H9 (cell line): ENCODE measurements around the gene ERFL. TPM values are rescaled to one million over a fixed set of nuclear protein-coding genes. Genes with fewer than 3 reads are reported as not detected.

Experiments used
- DNase-seq: peaks from one replicate; pipeline ENCODE4 v3.0.0-alpha.2; 2017
- H2AFZ ChIP-seq: one replicate; pipeline ENCODE4 v1.6.1; 2013; ENCODE audit warnings: mild to moderate bottlenecking, low read length, control low read depth, moderate library complexity
- H2AK5ac ChIP-seq: 2 replicates; pipeline ENCODE4 v1.6.1; 2013; ENCODE audit warnings: low read length, control low read depth, mixed read lengths; ENCODE audit not compliant: insufficient read length
- H2BK120ac ChIP-seq: one replicate; pipeline ENCODE4 v1.6.1; 2013; ENCODE audit warnings: low read depth, mild to moderate bottlenecking, low read length, control low read depth, inconsistent platforms; ENCODE audit not compliant: poor library complexity, severe bottlenecking
- H2BK12ac ChIP-seq: 2 replicates; pipeline ENCODE4 v1.6.1; 2013; ENCODE audit warnings: low read length, control low read depth, mixed read lengths, low read depth; ENCODE audit not compliant: insufficient read length
- H2BK15ac ChIP-seq: 2 replicates; pipeline ENCODE4 v1.6.1; 2013; ENCODE audit warnings: low read depth, low read length, control low read depth
- H2BK20ac ChIP-seq: one replicate; pipeline ENCODE4 v1.6.1; 2013; ENCODE audit warnings: low read depth, mild to moderate bottlenecking, low read length, control low read depth, inconsistent platforms; ENCODE audit not compliant: poor library complexity, severe bottlenecking
- H2BK5ac ChIP-seq: 2 replicates; pipeline ENCODE4 v1.6.1; 2013; ENCODE audit warnings: low read length, control low read depth, mixed read lengths; ENCODE audit not compliant: insufficient read length
- H3K14ac ChIP-seq: 2 replicates; pipeline ENCODE4 v1.6.1; 2013; ENCODE audit warnings: low read length, control low read depth; ENCODE audit not compliant: insufficient read depth
- H3K18ac ChIP-seq: 2 replicates; pipeline ENCODE4 v1.6.1; 2013; ENCODE audit warnings: low read depth, mild to moderate bottlenecking, mixed read lengths, low read length, control low read depth; ENCODE audit not compliant: insufficient read length
- H3K23ac ChIP-seq: 2 replicates; pipeline ENCODE4 v1.6.1; 2013; ENCODE audit warnings: low read length, control low read depth, mixed read lengths, low read depth; ENCODE audit not compliant: insufficient read length
- H3K23me2 ChIP-seq: 2 replicates; pipeline ENCODE4 v1.6.1; 2013; ENCODE audit warnings: low read depth, mild to moderate bottlenecking, mixed read lengths, low read length, control low read depth; ENCODE audit not compliant: insufficient read length, poor library complexity, severe bottlenecking
- H3K27ac ChIP-seq: 2 replicates; pipeline ENCODE4 v1.5.1; 2013; ENCODE audit warnings: low read length, control low read depth, mixed read lengths, low read depth; ENCODE audit not compliant: insufficient read length
- H3K27me3 ChIP-seq: 2 replicates; pipeline ENCODE4 v1.6.1; 2013; ENCODE audit warnings: low read length, control low read depth, inconsistent platforms; ENCODE audit not compliant: insufficient read depth
- H3K4ac ChIP-seq: 2 replicates; pipeline ENCODE4 v1.6.1; 2013; ENCODE audit warnings: low read depth, mild to moderate bottlenecking, control low read depth, inconsistent platforms, low read length, moderate library complexity
- H3K4me1 ChIP-seq: 2 replicates; pipeline ENCODE4 v1.6.1; 2013; ENCODE audit warnings: low read length, control low read depth, inconsistent platforms; ENCODE audit not compliant: insufficient read depth
- H3K4me2 ChIP-seq: 2 replicates; pipeline ENCODE4 v1.6.1; 2013; ENCODE audit warnings: low read length, control low read depth, mixed read lengths; ENCODE audit not compliant: insufficient read length, insufficient read depth
- H3K56ac ChIP-seq: 2 replicates; pipeline ENCODE4 v1.6.1; 2013; ENCODE audit warnings: low read depth, mild to moderate bottlenecking, mixed read lengths, low read length, control low read depth; ENCODE audit not compliant: insufficient read length
- H3K79me1 ChIP-seq: 2 replicates; pipeline ENCODE4 v1.6.1; 2013; ENCODE audit warnings: low read depth, mild to moderate bottlenecking, moderate library complexity, low read length, control low read depth, inconsistent platforms; ENCODE audit not compliant: insufficient read depth, poor library complexity, severe bottlenecking
- H3K79me2 ChIP-seq: 2 replicates; pipeline ENCODE4 v1.6.1; 2013; ENCODE audit warnings: low read length, control low read depth, inconsistent platforms; ENCODE audit not compliant: insufficient read depth
- H3K9ac ChIP-seq: 2 replicates; pipeline ENCODE4 v1.6.1; 2013; ENCODE audit warnings: low read length, control low read depth, mixed read lengths; ENCODE audit not compliant: insufficient read length; ENCODE audit errors: extremely low read depth
- H3K9me3 ChIP-seq: one replicate; pipeline ENCODE4 v1.6.1; 2013; ENCODE audit warnings: low read depth, low read length, inconsistent platforms; ENCODE audit not compliant: control insufficient read depth
- H3T11ph ChIP-seq: one replicate; pipeline ENCODE4 v1.6.1; 2013; ENCODE audit warnings: mild to moderate bottlenecking, low read length, control low read depth, inconsistent platforms
- H4K20me1 ChIP-seq: one replicate; pipeline ENCODE4 v1.6.1; 2013; ENCODE audit not compliant: control insufficient read depth, insufficient read length, insufficient read depth
- H4K5ac ChIP-seq: 2 replicates; pipeline ENCODE4 v1.6.1; 2013; ENCODE audit warnings: low read depth, mild to moderate bottlenecking, mixed read lengths, low read length, control low read depth; ENCODE audit not compliant: insufficient read length
- H4K8ac ChIP-seq: replicated peaks from 2 replicates; pipeline ENCODE4 v1.6.1; 2013; ENCODE audit warnings: low read length, control low read depth, mixed read lengths, low read depth; ENCODE audit not compliant: insufficient read length
- H4K91ac ChIP-seq: 2 replicates; pipeline ENCODE4 v1.6.1; 2013; ENCODE audit warnings: low read depth, mild to moderate bottlenecking, moderate library complexity, mixed read lengths, low read length, control low read depth; ENCODE audit not compliant: insufficient read length
- H3K27ac Mint-ChIP-seq, 3 experiments: 2 replicates in 2 of 3; 3 replicates in 1 of 3; pipeline ENCODE4 v1.8.0; 2020 to 2021; ENCODE audit warnings: mixed read lengths in 3 of 3, mild to moderate bottlenecking in 1 of 3, moderate library complexity in 1 of 3
- H3K27me3 Mint-ChIP-seq: 2 replicates; pipeline ENCODE4 v1.8.0; 2021; ENCODE audit warnings: low read depth, mild to moderate bottlenecking, moderate library complexity, mixed read lengths
- H3K36me3 Mint-ChIP-seq, 3 experiments: 2 replicates in 2 of 3; 3 replicates in 1 of 3; pipeline ENCODE4 v1.8.0; 2020 to 2021; ENCODE audit warnings: low read depth in 3 of 3, mixed read lengths in 3 of 3; ENCODE audit not compliant: insufficient read depth in 1 of 3
- H3K4me1 Mint-ChIP-seq, 2 experiments: 2 replicates each; pipeline ENCODE4 v1.8.0; 2020; ENCODE audit warnings: mixed read lengths in 2 of 2
- H3K4me3 Mint-ChIP-seq, 2 experiments: 2 replicates in 1 of 2; 3 replicates in 1 of 2; pipeline ENCODE4 v1.8.0; 2020 to 2021; ENCODE audit warnings: mild to moderate bottlenecking in 2 of 2, mixed read lengths in 2 of 2, moderate library complexity in 1 of 2
- H3K9me3 Mint-ChIP-seq, 2 experiments: 2 replicates in 1 of 2; 3 replicates in 1 of 2; pipeline ENCODE4 v1.8.0; 2020; ENCODE audit warnings: mild to moderate bottlenecking in 2 of 2, mixed read lengths in 2 of 2, moderate library complexity in 1 of 2
- CTCF ChIP-seq: fragments of 200-600 bp; sonication (generic); conservative IDR thresholded peaks from 3 replicates; pipeline ENCODE4 v1.8.0; 2021; ENCODE audit warnings: antibody characterized with exemption, mild to moderate bottlenecking
- WGBS: extraction: QIAGEN DNeasy Blood & Tissue Kit; methylation state at CpG from one replicate; pipeline ENCODE4 v1.1.7; 2013; ENCODE audit warnings: missing lambda C conversion rate, low lambda C conversion rate, mixed read lengths; ENCODE audit not compliant: insufficient read length; ENCODE audit errors: extremely low coverage; 5-methylcytosine and 5-hydroxymethylcytosine counted together
- total RNA-seq: library from RNA; stranded (reverse); gene quantifications from 2 replicates; pipeline ENCODE4 v1.2.1, GENCODE V29; 2021

The ERFL gene
- total RNA-seq, 1 experiment from 2014 or later: 0.22 TPM

GRCh38 chr19:41924151-41925145 lies 3.8 kb downstream of the ERFL start:
- no peak overlapping the region for H3K56ac ChIP-seq
- H3K14ac ChIP-seq: no peak overlapping the region
- H3K9ac ChIP-seq: no peak overlapping the region
- no peaks in the 10 kb centered on the region for H3K79me2 ChIP-seq
- peaks cover 91% of the 10 kb centered on the region for H3K27me3 ChIP-seq
- TF ChIP-seq CTCF: no peak
- H2BK5ac ChIP-seq: no peak overlapping the region
- no peak overlapping the region for H3T11ph ChIP-seq
- H4K5ac ChIP-seq: no peak overlapping the region
- H3K4ac ChIP-seq: no peak overlapping the region
- H3K79me1 ChIP-seq: no peaks in the 10 kb centered on the region
- H4K8ac ChIP-seq: no peak overlapping the region
- no peaks in the 10 kb centered on the region for H3K9me3 ChIP-seq
- H2BK15ac ChIP-seq: no peak overlapping the region
- no peak overlapping the region for H3K18ac ChIP-seq
- no peak overlapping the region for H3K4me2 ChIP-seq
- H3K23me2 ChIP-seq: peaks cover 2% of the 10 kb centered on the region
- H3K27ac Mint-ChIP-seq: no peak overlapping the region
- no peak for DNase-seq
- H3K4me1 ChIP-seq: peaks cover 5% of the 10 kb centered on the region; the same call in 1 of the 2 replicates
- no peaks in the 10 kb centered on the region for H3K36me3 Mint-ChIP-seq
- H3K9me3 Mint-ChIP-seq: peaks cover 0 to 3% of the 10 kb centered on the region in 2 experiments; a peak in 3 of 5 replicates
- H4K20me1 ChIP-seq: peaks cover 2% of the 10 kb centered on the region
- H3K23ac ChIP-seq: no peak overlapping the region
- no peak overlapping the region for H2AK5ac ChIP-seq
- no peak overlapping the region for H2BK12ac ChIP-seq
- no peak overlapping the region for H4K91ac ChIP-seq
- H2BK120ac ChIP-seq: no peak overlapping the region
- H3K4me1 Mint-ChIP-seq: peaks cover 7 to 25% of the 10 kb centered on the region in 2 experiments
- WGBS: no CpG with 5 or more reads among the region's 13 CpGs
- H3K27ac ChIP-seq: no peak overlapping the region
- H3K4me3 Mint-ChIP-seq: no peak overlapping the region
- peaks cover 16% of the 10 kb centered on the region for H3K27me3 Mint-ChIP-seq
- no peak overlapping the region for H2BK20ac ChIP-seq
- no peak overlapping the region for H2AFZ ChIP-seq
